Kidney glomerular epithelial cell (primary cell): Measurements from ENCODE around the gene LIPG.

Source experiments
- DNase-seq: peaks from one replicate; lab custom pipeline; 2025; lab: John Stamatoyannopoulos, UW

LIPG gene

GRCh38 chr18:49638891-49639557, 77.2 kb downstream of the LIPG start:
- no peak for DNase-seq

GRCh38 chr18:49639643-49640391, 78.0 kb downstream of the LIPG start:
- no peak for DNase-seq

- DNase-seq: no peak
Measured at GRCh38 chr18:49640741-49641140, 78.9 kb downstream of the LIPG start.

- no peak for DNase-seq
Measured at GRCh38 chr18:49645196-49645595, 83.3 kb downstream of the LIPG start.

GRCh38 chr18:49645841-49646351, 84.0 kb downstream of the LIPG start:
- no peak for DNase-seq

- no peak for DNase-seq
Measured at GRCh38 chr18:49646873-49647272, 85.0 kb downstream of the LIPG start.

- DNase-seq: no peak
Measured at GRCh38 chr18:49647496-49648168, 85.8 kb downstream of the LIPG start.

- no peak for DNase-seq
Measured at GRCh38 chr18:49648326-49648725, 86.5 kb downstream of the LIPG start.
